GM18867 (cell line): Measurements from ENCODE around the gene ZNHIT3.
"Not testable (repeated sequence)": the region's sequence is repeated elsewhere in the genome, so short reads cannot be mapped to it uniquely, and the experiment has no call there.

ENCODE experiments used
- ATAC-seq: cut with Tn5 transposase; IDR thresholded peaks from one replicate; pipeline ENCODE4 v1.9.1; 2021; ENCODE audit warnings: mild to moderate bottlenecking, moderate library complexity; ENCODE audit not compliant: unreplicated experiment

The ZNHIT3 gene

GRCh38 chr17:36486204-36487194 lies at the start of gene ZNHIT3:
ZNHIT3 (plus strand) TSS chr17:36486681; CDS start chr17:36486700, 19 bp downstream.
- peak; percentile 90 for ATAC-seq

GRCh38 chr17:36441792-36442191 lies 44.7 kb upstream of the ZNHIT3 start:
- not testable (repeated sequence) for ATAC-seq

GRCh38 chr17:36443777-36444176 lies 42.7 kb upstream of the ZNHIT3 start:
- ATAC-seq = no peak

- not testable (repeated sequence) for ATAC-seq
Measured at GRCh38 chr17:36449997-36450396, 36.5 kb upstream of the ZNHIT3 start.

- ATAC-seq = not testable (repeated sequence)
Measured at GRCh38 chr17:36452888-36453287, 33.6 kb upstream of the ZNHIT3 start.

- not testable (repeated sequence) for ATAC-seq
Measured at GRCh38 chr17:36457701-36458100, 28.8 kb upstream of the ZNHIT3 start.

- no peak for ATAC-seq
Measured at GRCh38 chr17:36459045-36459444, 27.4 kb upstream of the ZNHIT3 start.

- ATAC-seq = no peak
Measured at GRCh38 chr17:36459601-36460000, 26.9 kb upstream of the ZNHIT3 start.

- no peak for ATAC-seq
Measured at GRCh38 chr17:36460265-36460937, 26.1 kb upstream of the ZNHIT3 start.

- ATAC-seq = no peak
Measured at GRCh38 chr17:36461330-36462110, 25.0 kb upstream of the ZNHIT3 start.

- no peak for ATAC-seq
Measured at GRCh38 chr17:36463916-36464764, 22.3 kb upstream of the ZNHIT3 start.

GRCh38 chr17:36464765-36465088 lies 21.8 kb upstream of the ZNHIT3 start:
- no peak for ATAC-seq

GRCh38 chr17:36468903-36469635 lies 17.4 kb upstream of the ZNHIT3 start:
- no peak for ATAC-seq

- ATAC-seq = no peak
Measured at GRCh38 chr17:36469733-36470132, 16.7 kb upstream of the ZNHIT3 start.

GRCh38 chr17:36470499-36470898 lies 16.0 kb upstream of the ZNHIT3 start:
- no peak for ATAC-seq

GRCh38 chr17:36474571-36474970 lies 11.9 kb upstream of the ZNHIT3 start:
- no peak for ATAC-seq

GRCh38 chr17:36475346-36475970 lies 11.0 kb upstream of the ZNHIT3 start:
- ATAC-seq = no peak

GRCh38 chr17:36481829-36482228 lies 4.7 kb upstream of the ZNHIT3 start:
- ATAC-seq = no peak
